SK-N-MC (cell line): ENCODE measurements around the gene SIPA1L3.

Source experiments
- DNase-seq: peaks from one replicate; pipeline ENCODE4 v3.0.0-alpha.2; 2011; ENCODE audit warnings: low read depth, low spot score
- H3K27ac ChIP-seq: fragments of 200-600 bp; sonication (generic); 2 replicates; pipeline ENCODE4 v1.5.1; 2016; ENCODE audit warnings: mixed run types
- H3K36me3 ChIP-seq: fragments of 200-600 bp; sonication (generic); 2 replicates; pipeline ENCODE4 v1.6.1; 2017; ENCODE audit warnings: antibody characterized with exemption, low read length, mixed read lengths; ENCODE audit not compliant: insufficient read depth
- H3K4me3 ChIP-seq: fragments of 200-600 bp; sonication (generic); 2 replicates; pipeline ENCODE4 v1.5.1; 2016
- H3K9ac ChIP-seq: fragments of 200-600 bp; sonication (generic); 2 replicates; pipeline ENCODE4 v1.8.0; 2017; ENCODE audit warnings: mixed run types, mixed read lengths; ENCODE audit not compliant: insufficient read length
- H3K9me3 ChIP-seq: fragments of 200-600 bp; sonication (generic); 2 replicates; pipeline ENCODE4 v1.6.1; 2017; ENCODE audit warnings: low read depth, mild to moderate bottlenecking, antibody characterized with exemption, low read length, moderate library complexity, mixed read lengths
- EZH2 ChIP-seq: fragments of 200-600 bp; sonication (generic); IDR thresholded peaks from one replicate; pipeline ENCODE4 v1.6.1; 2017; ENCODE audit warnings: antibody characterized with exemption
- FOXP2 ChIP-seq: optimal IDR thresholded peaks from 2 replicates; pipeline ENCODE3; 2011; ENCODE audit warnings: mild to moderate bottlenecking, moderate library complexity; ENCODE audit not compliant: insufficient read depth; ENCODE audit errors: extremely low read length, control extremely low read depth
- POLR2AphosphoS5 ChIP-seq: IDR thresholded peaks from 2 replicates; pipeline ENCODE4 v1.6.1; 2012; ENCODE audit warnings: mild to moderate bottlenecking, low read depth, low read length, borderline replicate concordance

Gene SIPA1L3

DNA sequence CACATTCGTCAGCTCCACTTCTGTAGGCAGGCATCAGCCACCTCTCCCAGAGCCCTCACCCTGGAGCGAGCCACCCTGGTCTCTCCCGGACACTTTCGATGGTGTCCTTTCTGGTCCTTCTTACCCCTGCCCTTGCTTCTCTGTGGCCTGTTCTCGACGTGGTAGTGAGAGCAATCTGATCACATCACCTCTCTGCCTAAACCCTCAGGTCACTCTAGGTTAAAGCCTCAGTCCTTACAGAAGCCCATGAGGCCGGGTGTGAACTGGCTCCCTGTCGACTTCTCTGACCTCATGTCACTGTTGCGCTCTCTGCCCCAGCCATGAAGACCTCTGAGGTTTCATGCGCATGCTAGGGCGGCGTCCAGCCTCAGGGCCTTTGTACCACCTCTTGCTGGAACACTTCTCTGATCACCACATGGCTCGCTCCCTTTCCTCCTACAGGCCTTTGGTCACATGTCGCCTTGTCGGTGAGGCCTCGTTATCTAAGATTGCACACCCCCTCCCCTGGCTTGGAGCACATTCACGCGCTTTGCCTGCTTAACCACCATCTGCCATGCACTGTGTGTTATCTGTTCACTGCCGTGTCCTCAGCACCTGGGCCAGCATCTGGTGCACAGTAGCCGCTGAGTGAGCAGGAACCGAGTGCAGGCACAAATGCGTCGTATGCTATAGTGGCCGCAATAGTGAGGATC is 215.5 kb downstream of the SIPA1L3 start:
- H3K36me3 ChIP-seq, result peaks cover 7% of the 10 kb centered on the region; the same call in 1 of the 2 replicates
- TF ChIP-seq POLR2AphosphoS5 (no peak), FOXP2 (no peak), EZH2 (no peak)
- H3K9me3 ChIP-seq, result no peaks in the 10 kb centered on the region
- no peak overlapping the region for H3K9ac ChIP-seq
- no peak for DNase-seq
- H3K4me3 ChIP-seq, result no peak overlapping the region
- H3K27ac ChIP-seq, result no peak overlapping the region

DNA sequence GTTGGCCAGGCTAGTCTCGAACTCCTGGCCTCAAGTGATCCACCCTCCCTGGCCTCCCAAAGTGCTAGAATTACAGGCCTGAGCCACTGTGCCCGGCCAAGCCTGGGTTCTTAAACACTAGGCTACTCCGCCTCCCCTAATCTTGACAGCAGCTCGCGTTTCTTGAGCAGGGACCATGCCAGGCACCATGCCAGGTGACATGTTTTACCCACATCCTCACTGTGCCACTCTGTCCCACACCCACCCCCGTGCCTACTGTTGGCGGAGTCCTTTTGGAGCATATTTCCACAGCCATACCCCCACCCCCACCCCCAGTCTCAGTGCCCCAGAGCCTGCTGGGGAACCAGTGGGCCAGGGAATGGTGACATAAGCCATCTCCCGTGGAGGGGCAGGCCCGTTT is 218.2 kb downstream of the SIPA1L3 start:
- Histone ChIP-seq H3K4me3 (no peak overlapping the region), H3K9ac (no peak overlapping the region), H3K27ac (no peak overlapping the region), H3K36me3 (no peaks in the 10 kb centered on the region), H3K9me3 (no peaks in the 10 kb centered on the region)
- TF ChIP-seq EZH2 (no peak), FOXP2 (no peak), POLR2AphosphoS5 (no peak)
- DNase-seq, result no peak

DNA sequence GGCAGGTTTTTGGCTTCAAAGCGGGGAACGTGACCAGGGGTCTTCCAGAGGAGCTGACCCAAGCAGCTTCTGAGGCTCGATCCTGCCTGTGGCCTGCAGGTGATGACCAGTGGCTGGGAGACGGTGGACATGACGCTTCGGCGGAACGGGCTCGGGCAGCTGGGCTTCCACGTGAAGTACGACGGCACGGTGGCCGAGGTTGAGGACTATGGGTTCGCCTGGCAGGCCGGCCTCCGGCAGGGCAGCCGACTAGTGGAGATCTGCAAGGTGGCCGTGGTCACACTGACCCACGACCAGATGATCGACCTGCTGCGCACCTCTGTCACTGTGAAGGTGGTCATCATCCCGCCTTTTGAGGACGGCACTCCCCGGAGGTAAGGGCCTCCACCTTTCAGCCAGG is 223.4 kb downstream of the SIPA1L3 start:
- no peak for DNase-seq
- TF ChIP-seq POLR2AphosphoS5, result no peak
- TF ChIP-seq FOXP2, result no peak
- no peak for TF ChIP-seq EZH2
- Histone ChIP-seq H3K9ac (no peak overlapping the region), H3K9me3 (no peaks in the 10 kb centered on the region), H3K4me3 (no peak overlapping the region), H3K27ac (no peak overlapping the region), H3K36me3 (no peaks in the 10 kb centered on the region)

DNA sequence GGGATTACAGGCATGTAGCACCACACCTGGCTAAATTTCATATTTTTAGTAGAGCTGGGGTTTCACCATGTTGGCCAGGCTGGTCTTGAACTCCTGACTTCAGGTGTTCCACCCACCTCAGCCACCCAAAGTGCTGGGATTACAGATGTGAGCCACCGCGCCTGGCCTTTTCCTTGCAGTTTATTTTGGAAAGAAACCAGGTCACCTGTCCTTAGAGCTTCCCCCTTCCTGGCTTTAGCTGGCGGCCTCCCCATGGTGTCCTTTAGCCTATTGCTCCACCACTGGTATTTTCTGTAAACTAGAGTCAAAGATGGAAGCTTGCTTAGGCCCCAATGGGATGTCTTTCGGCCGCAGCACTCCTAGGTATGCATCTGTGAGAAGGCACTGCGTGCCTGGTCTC is 225.8 kb downstream of the SIPA1L3 start:
- TF ChIP-seq EZH2 (no peak), POLR2AphosphoS5 (no peak), FOXP2 (no peak)
- Histone ChIP-seq H3K9ac (no peak overlapping the region), H3K36me3 (no peaks in the 10 kb centered on the region), H3K4me3 (no peak overlapping the region), H3K9me3 (no peaks in the 10 kb centered on the region), H3K27ac (no peak overlapping the region)
- DNase-seq, result no peak

DNA sequence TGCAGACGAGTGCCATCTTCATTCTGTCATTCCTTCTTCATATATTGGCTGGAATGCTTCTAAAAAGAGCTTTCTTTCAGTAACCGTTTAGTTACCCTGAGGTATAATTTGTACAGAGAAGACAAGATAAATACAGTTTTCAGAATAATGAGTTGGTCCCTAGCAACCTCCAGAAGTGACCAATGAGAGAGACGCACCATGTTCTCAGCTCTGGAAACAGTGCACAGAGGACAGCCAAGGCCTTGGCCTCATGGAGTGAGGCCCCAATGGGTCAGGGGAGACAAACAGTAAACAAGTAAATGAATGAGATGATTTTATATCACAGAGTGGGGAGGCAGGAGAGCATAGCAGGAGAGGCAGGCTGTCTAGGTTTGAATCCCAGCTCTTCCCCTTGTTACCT is 226.3 kb downstream of the SIPA1L3 start:
- Histone ChIP-seq H3K9ac (no peak overlapping the region), H3K36me3 (no peaks in the 10 kb centered on the region), H3K4me3 (no peak overlapping the region), H3K9me3 (no peaks in the 10 kb centered on the region), H3K27ac (no peak overlapping the region)
- TF ChIP-seq FOXP2 (no peak), EZH2 (no peak), POLR2AphosphoS5 (no peak)
- no peak for DNase-seq

DNA sequence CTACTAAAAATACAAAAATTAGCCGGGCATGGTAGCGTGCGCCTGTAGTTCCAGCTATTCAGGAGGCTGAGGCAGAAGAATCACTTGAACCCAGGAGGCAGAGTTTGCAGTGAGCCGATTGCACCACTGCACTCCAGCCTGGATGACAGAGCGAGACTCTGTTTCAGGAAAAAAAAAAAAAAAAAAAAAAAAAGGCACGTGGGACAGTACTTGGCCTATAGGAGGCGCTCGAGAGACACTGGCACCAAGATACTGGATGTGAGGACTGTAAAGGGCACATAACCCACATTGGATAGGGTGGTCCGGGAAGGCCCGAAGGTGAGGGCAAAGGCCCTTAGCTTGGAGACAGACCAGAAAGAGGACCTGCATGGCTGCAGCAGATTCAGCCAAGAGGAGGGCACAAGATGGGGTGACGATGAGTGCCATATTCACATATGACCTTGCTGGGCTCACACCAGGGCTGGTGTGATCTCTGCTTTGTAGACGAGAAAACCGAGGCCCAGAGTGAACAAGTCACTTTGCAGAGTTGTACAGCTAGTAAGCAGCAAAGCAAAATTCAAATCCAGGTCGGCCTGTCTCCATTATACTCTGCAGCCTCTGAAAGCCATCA is 227.6 kb downstream of the SIPA1L3 start:
- Histone ChIP-seq H3K9ac (no peak overlapping the region), H3K4me3 (no peak overlapping the region), H3K36me3 (no peaks in the 10 kb centered on the region), H3K27ac (no peak overlapping the region), H3K9me3 (no peaks in the 10 kb centered on the region)
- TF ChIP-seq EZH2 (no peak), FOXP2 (no peak), POLR2AphosphoS5 (no peak)
- DNase-seq, result no peak

DNA sequence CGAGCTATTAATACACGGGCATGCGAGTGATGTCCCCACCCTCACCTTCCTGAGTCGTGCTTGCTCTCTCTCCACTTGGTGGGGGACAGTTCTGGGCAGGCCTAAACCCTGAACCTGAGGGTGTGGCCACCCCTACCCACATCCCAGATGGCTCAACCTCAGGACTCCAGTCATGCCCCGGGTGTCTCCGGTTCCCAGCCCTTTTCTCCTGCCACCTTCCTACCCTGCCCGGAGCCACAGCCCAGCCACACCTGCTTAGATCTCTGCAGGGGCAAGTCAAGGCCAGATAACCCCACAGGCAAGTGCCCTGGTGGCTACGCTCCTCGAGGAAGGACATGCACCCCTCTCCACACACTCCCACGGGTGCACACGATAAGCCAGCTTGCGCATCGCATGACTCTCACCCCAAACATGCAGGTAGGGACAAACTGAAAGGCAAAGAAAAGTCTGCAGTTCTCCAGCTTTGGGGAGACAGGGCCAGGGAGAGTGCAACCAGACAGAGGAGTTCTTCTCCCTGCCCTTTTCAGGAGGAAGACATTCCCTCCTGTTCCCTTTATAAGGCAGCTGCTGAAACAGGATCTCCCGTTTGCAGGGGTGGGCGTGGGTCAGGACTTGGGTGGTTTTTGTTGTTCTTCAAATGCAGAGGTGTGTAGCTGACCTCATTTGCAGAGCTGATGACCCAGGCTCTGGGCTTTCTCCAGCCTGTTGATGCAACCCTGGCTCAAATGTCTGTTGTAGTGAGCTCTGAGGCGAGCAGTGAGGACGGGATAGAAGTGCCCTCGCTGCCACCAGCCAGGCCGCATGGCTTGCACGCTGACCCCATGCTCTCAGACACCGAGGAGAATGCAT is 228.4 kb downstream of the SIPA1L3 start:
- no peak for TF ChIP-seq EZH2
- TF ChIP-seq POLR2AphosphoS5, result no peak
- no peak for TF ChIP-seq FOXP2
- H3K4me3 ChIP-seq, result no peak overlapping the region
- no peak overlapping the region for H3K9ac ChIP-seq
- DNase-seq, result no peak
- no peaks in the 10 kb centered on the region for H3K36me3 ChIP-seq
- H3K27ac ChIP-seq, result no peak overlapping the region
- no peaks in the 10 kb centered on the region for H3K9me3 ChIP-seq

DNA sequence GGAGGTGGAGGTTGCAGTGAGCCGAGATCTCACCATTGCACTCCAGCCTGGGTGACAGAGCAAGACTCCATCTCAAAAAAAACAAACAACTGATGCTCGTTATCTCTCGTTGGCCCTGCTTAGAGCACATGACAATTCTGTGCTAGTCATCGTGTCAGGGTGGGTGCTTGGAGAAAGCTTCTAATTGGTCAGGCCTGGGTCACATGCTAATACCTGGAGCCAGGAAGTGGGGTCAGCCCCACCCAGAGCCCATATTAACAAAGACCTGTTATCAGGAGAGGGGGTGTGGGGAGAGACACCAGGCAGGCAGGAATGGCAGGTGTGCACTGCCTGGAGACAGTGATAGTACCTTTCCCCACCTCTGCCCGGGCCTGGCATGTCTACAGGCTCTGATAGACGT is 232.1 kb downstream of the SIPA1L3 start:
- Histone ChIP-seq H3K9me3 (no peaks in the 10 kb centered on the region), H3K27ac (no peak overlapping the region), H3K36me3 (no peaks in the 10 kb centered on the region), H3K4me3 (no peak overlapping the region), H3K9ac (no peak overlapping the region)
- no peak for DNase-seq
- TF ChIP-seq EZH2 (no peak), FOXP2 (no peak), POLR2AphosphoS5 (no peak)

DNA sequence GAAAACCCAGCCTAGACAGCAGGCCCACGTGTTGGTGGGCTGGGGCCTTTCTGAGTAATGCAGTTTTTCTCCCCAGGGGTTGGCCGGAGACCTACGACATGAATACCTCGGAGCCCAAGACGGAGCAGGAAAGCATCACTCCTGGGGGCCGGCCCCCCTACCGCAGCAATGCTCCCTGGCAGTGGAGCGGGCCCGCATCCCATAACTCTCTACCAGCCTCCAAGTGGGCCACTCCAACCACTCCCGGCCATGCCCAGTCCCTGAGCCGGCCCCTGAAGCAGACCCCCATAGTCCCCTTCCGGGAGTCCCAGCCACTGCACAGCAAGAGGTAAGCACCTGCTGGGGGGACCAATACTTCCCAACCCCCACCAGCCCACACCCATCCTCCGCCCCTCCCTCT is 234.1 kb downstream of the SIPA1L3 start:
- no peak overlapping the region for H3K4me3 ChIP-seq
- TF ChIP-seq EZH2 (no peak), POLR2AphosphoS5 (no peak)

More for the DNA sequence above, 234.1 kb downstream of the SIPA1L3 start:
- Histone ChIP-seq H3K9ac (no peak overlapping the region), H3K9me3 (no peaks in the 10 kb centered on the region), H3K36me3 (no peaks in the 10 kb centered on the region), H3K27ac (no peak overlapping the region)
- no peak for DNase-seq
